HG03103 (cell line): ENCODE measurements around the gene IQCM.

ENCODE experiments used
- ATAC-seq: cut with Tn5 transposase; IDR thresholded peaks from one replicate; pipeline ENCODE4 v1.9.1; 2021; ENCODE audit warnings: low read depth; ENCODE audit not compliant: unreplicated experiment

The IQCM gene

GRCh38 chr4:149713031-149713430, 102.6 kb downstream of the IQCM start:
- no peak for ATAC-seq

DNA sequence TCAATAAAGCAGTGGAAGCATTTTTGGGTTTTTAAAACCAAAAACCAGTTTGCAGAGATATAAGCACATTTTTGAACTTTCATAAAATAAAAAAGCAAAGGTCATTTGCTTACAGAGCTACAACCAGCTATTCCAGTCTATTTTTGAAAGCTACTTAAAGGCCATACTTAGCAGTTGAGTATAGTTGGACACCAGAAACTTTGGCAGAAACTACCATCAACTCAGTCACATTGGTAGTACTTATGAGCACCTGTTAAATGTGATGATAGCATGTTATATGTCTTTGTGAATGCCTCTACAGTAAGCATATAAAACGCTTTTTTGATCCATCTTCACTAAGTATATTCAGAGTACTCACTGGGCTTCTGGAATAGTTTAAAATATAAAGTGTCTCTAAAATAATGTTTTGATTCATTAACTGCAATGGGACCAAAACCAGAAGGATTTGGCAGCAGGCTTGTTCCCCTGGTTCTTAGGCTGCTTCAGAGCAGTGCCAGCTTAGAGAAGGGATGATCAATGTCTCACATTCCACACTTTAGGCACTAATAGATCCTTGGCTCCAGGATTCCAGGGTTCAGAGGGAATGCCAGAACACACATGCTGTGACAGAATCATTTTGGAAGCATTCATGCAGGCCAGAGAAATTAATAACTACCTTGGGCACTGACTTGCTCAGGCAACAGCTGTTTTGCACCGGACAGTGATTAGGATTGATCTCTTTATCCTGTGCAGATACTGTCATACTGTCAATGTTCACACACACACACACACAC, 103.9 kb downstream of the IQCM start:
- ATAC-seq, result no peak

GRCh38 chr4:149709640-149710039, 106.0 kb downstream of the IQCM start:
- ATAC-seq, result no peak

- no peak for ATAC-seq
Measured at GRCh38 chr4:149708513-149709130, 107.0 kb downstream of the IQCM start.

GRCh38 chr4:149707862-149708261, 107.8 kb downstream of the IQCM start:
- no peak for ATAC-seq

GRCh38 chr4:149706942-149707341, 108.7 kb downstream of the IQCM start:
- no peak for ATAC-seq

- no peak for ATAC-seq
Measured at GRCh38 chr4:149702414-149703293, 113.0 kb downstream of the IQCM start.

DNA sequence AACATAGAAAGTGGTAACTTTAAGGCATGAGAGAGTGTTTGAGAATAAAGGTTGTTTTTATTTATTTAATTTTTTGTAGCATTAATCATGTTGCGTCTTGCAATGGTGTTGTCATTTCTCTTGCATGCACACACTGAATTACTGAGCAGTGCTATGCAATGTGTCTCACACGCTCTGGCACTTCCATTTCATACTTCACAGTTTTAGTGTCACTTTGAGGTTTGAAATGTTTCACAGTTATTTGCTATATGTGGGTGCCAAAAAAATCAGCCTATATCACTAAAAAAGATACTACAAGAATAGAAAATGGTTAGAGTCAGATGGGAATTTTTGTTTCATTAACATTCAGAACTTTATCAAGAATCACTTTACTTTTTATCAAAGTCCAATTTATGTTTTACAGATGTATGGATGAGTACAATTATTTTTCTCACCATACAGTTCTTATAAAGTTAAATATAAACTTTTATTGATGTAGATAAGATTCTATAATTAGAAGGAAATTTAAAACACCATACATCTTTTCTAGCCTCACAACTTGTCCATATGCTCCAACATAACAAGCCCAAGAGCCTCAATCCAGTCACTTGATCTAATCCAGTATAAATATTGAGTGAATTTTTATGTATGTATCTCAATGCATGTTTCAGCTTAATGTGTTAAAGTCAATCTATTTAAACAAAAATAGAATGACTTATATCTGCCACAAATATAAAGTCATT, 114.0 kb downstream of the IQCM start:
- no peak for ATAC-seq

- no peak for ATAC-seq
Measured at GRCh38 chr4:149700272-149700671, 115.4 kb downstream of the IQCM start.

- ATAC-seq, result no peak
Measured at GRCh38 chr4:149699642-149700041, 116.0 kb downstream of the IQCM start.

- no peak for ATAC-seq
Measured at GRCh38 chr4:149690726-149691125, 124.9 kb downstream of the IQCM start.

DNA sequence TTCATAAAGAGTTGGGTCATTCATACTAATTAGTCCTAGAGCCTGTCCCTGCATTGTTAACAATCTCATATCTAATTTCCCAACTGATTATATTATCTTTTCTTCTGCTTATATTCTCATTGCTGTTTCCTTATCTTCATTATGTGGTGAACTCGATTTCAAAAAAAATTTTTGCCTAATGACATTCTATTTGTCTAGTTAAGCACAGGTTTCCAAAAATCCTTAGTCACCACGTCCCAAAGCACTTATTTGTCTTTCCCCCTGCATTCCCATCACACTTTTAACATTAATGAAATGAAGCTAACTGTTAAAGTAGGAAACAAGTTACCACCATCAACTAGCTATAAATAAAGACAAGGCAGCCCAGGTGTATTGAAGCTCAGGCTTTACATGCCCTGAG, 131.1 kb downstream of the IQCM start:
- ATAC-seq, result no peak

- peak; percentile 91 for ATAC-seq
Measured at GRCh38 chr4:149676076-149676475, 139.6 kb downstream of the IQCM start.

- ATAC-seq, result no peak
Measured at GRCh38 chr4:149645790-149646189, 169.9 kb downstream of the IQCM start.

DNA sequence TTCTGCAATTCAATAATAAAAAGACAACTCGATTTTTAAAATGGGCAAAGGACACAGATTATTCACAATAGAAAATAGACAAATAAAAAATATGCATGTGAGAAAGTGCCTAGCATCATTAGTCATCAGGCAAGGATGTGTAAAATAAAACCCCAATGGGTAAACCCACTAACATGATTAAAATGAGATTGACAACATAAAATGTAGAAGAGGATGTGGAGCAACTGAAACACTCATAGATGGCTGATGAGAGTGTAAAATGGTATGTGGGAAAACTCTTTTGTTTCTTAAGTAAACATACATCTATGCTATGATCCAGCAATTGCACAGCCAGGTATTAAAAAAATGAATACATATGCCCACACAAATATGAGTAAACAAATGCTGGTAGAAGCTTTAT, 177.6 kb downstream of the IQCM start:
- no peak for ATAC-seq

DNA sequence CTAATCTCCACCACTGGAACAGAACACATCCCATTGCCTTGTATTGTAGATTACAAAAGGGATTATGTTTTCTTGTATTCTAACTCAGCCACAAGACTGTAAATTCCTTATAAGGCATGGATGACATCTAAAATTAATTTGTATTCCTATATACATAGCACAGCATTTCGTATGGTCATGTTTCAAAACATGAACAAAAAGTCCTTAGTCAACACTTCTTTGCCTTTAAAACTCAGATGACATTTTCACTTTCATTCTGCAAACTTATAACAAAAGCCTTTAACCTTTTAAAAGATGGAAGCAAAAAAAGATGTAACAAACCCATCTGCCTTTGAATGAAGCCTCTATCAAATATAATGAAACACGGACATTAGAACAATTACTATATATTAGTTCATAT, 181.3 kb downstream of the IQCM start:
- no peak for ATAC-seq

DNA sequence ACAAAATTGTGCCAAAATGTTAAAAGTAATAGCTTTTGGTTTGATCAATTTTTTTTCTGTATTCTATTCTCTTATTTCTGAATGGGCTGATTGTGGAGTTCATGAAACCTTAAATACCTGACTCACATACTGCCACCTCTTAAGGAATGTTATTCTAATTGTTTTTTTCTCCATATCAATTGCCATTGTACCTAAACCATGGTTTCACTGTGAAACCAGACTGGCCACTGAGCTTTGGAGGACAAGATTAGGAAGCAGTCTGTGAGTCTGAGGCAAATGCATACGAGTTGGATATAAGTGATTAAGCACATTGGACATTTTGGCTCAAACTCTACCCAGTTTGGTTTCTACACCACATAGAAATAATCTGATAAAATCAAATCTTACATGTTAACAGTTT, 184.0 kb downstream of the IQCM start:
- no peak for ATAC-seq

- ATAC-seq, result no peak
Measured at GRCh38 chr4:149630064-149630463, 185.6 kb downstream of the IQCM start.

- ATAC-seq, result no peak
Measured at GRCh38 chr4:149605601-149606378, 209.9 kb downstream of the IQCM start.

DNA sequence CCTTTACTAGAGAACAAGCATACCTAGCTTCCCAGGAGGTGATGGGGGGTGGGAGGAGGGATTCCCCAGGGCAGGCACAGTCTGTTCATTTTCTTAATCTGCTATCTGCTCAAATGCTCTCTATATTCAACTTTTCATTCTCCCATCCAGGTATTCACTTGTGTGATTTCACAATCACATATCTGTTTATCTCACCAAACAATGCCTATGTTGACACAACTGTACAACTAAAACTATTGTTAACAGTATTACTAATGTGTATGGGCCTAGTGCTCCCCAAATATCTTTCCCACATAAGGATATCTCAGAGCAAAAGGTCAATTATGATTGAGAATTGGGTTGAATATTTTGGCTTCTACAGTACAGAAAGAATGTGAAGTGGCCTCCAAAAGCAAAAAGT, 210.8 kb downstream of the IQCM start:
- no peak for ATAC-seq
